HG03520 (cell line): ENCODE results near the gene ANKS1B.
"Not testable (repeated sequence)": the region's sequence is repeated elsewhere in the genome, so short reads cannot be mapped to it uniquely, and the experiment has no call there.

ENCODE experiments used
- ATAC-seq: cut with Tn5 transposase; IDR thresholded peaks from one replicate; pipeline ENCODE4 v1.9.1; 2021; ENCODE audit warnings: mild to moderate bottlenecking, moderate library complexity; ENCODE audit not compliant: unreplicated experiment

ANKS1B gene

DNA sequence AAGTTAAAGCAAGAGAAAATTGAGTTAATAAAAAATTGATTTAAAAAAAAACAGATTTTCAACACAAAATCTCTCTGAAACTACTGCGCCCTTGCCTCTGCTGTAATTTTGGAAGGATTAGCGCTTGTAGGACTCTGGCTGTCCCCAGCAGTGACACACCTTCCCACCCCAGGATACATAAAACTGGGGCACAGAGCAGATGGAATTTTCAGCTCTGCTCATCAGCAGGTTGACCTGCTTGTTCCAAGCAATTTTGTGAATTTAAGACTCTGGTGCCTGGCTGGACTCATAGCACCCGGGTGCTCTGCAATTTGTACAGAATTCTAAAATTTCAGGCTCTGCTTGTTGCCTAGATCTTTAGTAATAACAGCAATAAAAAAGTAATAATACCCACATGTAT lies 595.0 kb downstream of the ANKS1B start:
- ATAC-seq = no peak

DNA sequence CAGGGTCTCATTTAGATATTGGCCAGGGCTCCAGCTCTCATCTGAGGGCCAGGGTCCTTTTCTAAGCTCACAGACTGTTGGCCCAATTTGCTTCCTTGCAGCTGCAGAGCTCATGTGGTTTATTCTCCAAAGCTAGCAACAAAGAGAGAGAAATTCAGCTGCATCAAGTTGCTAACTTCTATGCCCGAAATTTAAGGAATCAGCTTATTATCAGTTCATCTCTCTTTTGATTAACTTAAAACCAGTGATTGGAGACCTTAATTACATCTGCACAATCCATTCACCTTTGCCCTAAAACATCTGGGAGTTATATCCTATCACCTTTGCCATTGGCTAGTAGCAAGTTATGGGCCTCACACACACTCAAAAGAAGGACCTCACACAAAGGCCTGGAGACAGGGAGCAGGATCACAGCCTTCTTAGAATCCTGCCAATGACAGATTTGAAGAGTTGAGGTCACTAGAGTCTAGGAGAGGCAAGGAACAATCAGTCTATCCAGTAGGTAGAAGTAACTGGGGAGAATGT lies 596.0 kb downstream of the ANKS1B start:
- no peak for ATAC-seq

DNA sequence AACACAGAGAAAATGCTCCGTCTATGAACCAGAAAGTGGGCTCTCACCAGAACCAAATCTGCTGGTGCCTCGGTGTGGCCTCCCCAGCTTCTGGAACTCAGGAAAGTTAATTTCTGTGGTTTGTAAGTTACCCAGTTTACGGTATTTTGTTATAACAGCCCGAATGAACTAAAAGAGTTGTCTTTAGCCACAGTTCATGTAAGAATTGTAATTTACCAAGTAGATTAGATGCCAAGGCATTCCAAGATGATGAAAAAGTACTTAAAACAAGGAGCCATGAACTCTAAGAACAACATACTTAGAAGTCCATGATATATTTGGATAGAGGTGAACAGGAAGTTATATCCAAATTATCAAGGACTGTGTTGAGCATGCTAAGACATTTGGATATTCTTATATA lies 597.1 kb downstream of the ANKS1B start:
- ATAC-seq = no peak

DNA sequence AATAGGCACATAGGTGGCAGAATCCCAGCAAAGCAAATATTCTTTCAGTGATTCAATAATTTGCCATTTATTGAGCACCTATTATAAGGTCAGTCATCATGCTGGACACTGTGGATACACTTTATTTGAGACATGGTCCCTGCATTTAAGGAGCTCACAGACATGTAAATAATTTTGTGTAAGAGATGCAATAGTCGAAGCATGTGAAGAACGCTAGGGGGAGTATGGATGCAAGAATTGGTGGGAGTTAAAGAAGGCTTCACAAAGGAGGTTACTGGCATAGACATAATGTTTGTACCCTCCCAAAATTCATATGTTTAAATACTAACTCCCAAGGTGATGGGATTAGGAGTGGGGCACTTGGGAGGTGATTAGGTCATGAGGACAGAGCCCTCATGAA lies 597.8 kb downstream of the ANKS1B start:
- ATAC-seq = peak; percentile 38

DNA sequence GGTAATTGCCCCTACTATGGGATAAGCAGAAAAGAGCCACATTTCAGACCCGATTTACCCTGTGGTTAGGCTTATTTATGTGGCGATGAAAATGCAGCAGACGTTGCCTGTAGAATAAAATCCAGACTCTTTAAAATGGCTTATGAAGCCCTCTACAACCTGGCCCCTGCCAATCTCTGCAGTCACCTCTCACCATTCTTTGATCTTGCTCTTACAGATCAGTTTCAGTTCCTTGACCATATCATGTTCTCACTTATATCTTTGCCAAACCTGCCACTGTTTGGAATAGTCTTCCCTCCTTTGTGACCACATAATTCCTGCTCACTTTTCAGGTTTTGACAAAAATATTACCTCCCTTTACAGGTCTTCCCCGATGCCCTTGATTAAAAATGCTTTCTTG lies 601.5 kb downstream of the ANKS1B start:
- no peak for ATAC-seq

DNA sequence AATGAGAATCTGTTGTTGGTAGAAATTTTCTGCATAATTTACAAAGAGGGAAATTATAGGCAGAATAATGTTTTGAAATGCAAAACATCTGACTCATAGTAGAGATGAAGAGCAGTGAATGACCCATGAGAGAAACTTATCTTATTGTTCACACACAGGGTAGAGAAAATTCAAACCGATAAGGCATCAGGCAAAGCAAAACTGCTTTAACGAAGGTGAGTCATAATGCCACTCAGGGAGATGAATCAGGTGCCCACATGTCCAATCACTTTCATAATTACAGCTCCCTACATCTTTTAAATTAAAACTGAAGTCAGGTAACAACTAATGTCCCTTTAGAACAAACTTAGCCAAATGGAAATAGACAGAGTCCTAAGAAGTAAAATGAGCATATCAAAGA lies 602.7 kb downstream of the ANKS1B start:
- ATAC-seq = peak; percentile 87

DNA sequence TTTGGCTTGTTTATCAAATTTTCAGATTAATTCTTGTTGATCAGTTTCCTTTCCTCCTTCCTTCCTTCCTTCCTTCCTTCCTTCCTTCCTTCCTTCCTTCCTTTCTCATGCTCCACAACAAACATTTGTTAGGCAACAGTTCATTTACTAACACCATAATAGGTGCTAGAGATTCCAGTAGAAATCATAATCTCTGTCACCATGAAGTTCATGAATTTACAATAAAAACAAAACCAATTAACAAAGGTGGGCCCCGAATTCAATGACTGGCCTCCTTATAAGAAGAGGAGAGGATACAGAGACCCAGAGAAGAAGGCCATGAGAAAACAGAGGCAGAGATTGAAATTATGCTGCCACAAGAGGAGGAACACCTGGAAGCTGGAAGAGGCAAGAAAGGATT lies 604.0 kb downstream of the ANKS1B start:
- no peak for ATAC-seq

DNA sequence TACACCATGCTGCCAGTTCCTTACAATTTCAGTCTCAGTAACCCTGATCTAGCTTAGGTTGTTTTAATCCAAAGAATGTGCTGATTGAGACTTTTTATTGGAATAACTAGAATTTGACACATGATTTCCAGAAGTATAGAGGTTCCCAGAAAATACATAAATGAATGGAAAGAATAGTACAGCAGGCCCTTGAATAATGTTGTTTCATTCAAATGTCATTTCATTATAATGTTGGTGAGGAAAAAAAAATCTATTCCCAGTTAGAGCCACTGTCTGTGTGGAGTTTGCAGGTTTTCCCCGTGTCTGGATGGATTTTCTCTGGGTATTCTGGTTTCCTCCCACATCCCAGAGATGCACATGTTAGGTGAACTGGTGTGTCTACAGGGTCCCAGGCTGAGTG lies 610.7 kb downstream of the ANKS1B start:
- no peak for ATAC-seq

DNA sequence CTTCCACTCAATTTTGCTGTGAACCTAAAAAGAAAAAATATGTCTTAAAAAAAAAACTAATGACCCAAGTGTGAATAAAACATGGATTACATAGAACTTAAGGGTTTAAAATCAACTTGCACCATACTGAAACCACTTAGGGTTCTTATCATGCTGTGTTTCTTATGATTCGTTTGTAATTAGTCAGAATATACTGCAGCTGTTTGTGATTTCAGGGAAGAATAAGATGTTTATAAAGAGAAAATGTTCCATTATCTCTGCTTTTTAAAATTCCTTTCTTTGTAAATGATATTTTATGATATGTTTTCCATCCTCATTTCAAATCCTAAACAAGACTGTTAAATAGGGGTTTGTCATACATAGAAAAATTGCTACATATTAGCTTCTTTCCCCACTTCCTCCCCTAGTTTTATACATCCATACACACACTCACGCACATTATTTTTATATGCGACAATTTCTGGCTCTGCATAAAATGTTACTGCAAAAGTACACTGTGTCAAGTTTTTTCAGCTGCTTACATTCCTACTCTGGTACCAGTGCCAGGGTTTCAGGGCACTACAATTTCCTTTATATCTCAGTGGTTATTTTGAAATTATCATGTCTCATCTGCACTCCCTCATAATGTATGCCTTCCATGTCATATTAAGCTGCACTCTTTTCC lies 612.3 kb downstream of the ANKS1B start:
- no peak for ATAC-seq

DNA sequence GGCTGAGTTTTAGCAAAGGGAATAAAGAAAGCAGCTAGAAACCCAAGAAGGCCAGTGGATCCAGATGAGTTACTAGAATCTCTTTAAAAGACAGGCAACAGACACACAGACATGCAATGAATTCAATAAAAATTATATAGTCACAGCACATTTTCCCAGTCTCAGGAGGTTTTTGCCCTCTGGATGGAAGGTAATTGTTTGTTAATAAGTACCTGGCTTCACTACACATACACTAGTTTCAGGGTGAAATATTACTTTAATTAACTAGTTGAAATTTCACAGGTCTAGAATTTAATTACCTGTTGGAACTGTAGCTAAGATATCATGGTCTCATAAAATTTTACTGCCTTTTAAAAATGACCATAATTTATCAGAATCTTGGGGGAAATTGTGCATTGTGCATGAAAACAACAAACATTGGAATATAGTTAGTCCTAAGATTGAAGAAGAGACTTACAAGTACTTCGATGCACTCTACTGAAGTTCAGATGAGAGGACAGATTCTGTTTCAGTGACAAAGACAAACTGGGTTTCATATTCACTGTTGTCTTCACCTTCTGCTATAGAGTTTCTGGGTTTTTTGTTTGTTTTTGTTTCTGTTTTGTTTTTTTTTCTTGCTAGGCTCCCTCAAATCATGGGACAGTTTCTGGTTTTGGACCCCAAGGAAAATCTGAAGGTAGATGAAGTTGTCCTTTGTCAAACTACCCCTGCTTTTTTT lies 614.2 kb downstream of the ANKS1B start:
- ATAC-seq = no peak

DNA sequence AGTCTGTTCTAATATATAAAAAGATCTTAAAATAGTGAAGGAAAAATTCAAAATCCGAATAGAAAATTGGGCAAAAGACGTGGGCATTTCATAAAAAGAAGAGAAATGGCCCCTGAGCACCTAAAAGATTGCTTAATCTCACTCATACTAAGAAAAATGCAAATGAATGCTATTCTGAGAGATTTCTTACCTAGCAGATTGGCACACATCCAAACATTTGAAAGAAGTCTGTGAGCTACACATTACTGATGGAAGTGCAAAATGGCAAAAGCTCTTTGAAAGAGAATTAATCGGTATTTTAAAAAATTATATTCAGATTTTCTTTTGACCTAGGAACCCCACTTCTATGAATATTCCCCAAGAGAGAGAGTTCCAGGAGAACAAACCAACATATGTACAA lies 617.6 kb downstream of the ANKS1B start:
- ATAC-seq = no peak

DNA sequence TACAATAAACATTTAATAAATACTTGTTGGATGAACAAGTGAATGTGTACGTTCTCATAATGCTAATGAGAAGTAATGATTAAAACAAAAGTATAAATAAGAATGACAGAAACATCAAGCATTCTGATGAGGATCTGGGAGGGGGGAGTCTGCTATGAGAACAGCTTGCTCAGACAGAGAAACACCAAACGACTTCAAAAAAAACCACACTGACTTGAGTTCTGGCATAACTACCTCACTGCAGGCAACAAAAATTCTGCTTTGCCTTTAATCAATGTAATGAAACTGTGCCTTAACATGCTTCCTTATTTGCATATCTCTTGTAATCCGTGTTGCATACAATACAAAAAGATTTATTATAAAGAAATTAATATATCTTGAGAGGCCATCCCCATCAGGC lies 632.5 kb downstream of the ANKS1B start:
- no peak for ATAC-seq

DNA sequence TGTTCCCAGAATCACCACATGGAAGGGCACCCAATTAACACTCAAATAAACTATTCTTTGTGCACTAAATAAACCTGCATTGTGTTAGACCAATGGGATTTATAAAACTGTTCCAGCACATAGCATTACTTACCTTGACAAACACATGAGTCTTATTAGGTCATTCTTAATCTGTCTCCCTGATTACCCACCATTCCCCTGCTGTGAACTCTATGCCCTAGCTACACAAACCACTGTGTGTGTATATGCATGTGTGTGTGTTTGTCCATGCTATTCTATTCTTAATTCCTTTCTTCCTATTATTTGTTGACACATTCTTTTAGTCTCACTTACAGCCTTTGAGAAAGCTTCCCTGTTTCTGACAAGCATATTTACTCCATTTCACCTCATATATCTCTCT lies 640.8 kb downstream of the ANKS1B start:
- ATAC-seq = no peak

DNA sequence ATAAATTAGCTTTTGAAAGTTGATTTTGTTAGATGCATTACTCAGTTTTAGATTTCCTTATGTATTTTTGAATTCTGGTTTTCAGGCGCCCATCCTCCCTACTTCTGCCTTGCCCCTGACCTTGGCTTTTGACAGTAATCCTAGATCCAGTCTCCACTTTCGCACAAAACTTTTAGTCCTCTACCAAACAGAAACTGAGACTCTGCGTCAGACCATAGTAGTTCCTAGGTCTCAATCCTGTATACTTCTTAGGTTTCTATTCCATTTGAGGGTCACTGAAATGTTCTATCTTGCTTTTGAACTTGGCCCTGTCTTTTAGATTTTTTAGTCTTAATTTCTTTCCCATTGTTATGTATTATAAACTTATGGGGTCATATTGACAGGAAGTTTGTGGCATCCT lies 645.1 kb downstream of the ANKS1B start:
- no peak for ATAC-seq

DNA sequence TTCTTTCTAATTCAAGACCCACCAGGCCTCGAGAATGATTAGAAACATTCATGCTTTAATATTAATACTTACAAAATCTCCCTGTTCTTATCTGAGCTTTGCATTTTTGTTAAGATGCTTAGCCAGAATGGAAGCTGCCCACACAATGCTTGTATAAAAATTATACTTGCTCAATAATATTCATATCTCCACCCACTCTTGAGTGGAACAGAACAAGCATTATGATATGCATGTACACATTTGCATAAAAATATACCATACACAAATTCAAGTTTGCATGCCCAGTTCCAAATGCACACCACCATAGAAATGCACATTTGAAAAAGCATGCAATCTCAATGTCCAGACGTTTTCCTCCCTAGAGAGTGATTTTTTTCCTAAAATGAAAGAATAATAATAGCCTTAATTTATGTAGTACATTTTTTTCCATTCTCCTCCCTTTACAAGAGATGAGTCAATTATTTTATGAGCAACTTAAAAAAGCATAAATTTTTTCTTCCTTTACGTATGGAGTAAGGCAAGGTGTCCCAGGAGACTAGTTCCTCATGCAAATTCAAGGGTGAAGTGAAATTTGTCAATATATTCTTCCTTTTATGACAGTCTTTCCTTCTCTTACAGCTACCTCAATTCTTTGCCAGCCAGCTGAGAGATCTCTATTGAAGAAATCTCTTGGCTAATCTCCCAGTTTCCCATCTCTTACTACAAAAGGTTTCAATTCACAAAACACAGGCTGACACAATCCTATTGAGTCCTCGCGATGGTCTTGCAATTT lies 650.3 kb downstream of the ANKS1B start:
- ATAC-seq = no peak

DNA sequence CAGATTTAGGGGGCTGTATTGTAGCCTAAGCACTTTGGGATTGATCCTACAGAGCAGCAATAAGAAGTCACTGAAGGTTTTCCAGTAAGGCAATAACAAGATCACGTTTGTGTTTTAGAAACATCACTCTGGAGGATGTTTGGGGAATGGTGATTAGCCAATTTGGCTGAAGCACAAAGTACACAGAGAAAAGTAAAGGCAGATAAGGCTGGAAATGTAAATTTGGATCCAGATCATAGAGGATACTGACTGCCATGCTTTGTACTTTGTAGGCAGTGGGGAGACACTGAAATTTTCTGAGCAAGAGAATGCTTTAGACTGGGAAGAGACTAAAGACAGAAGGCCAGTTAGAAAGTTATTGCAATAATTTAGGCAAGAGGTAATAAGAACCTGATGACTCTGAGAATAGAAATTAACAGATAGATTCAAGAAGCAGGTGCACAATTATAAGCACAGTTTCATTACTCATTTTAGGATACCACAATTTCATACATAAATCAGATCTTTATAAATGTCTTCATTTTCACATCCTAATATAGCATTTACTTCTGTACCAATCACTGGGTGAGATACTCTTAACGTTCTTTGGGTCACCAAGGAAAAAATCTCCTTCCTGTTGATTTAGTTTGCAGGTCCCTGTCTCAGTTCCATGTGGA lies 651.7 kb downstream of the ANKS1B start:
- ATAC-seq = peak; percentile 61

DNA sequence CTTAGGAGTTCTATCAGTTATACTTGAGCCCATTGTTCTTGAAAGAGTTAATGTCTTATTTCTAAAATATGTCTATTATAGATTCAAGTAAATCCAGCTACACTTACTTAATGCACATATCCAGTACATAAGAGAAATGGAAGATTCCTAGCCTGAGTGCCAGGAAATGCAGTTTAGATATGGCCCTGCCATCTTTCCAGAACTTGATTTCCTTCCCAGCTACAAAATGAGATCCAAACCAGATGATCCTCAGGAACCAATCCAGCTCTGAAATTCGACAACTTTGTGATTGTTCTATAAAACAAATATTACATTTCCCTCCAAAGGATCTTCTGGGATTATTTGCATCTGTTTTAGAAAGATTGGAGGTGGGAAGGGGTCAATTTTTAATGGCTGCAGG lies 654.5 kb downstream of the ANKS1B start:
- ATAC-seq = no peak

DNA sequence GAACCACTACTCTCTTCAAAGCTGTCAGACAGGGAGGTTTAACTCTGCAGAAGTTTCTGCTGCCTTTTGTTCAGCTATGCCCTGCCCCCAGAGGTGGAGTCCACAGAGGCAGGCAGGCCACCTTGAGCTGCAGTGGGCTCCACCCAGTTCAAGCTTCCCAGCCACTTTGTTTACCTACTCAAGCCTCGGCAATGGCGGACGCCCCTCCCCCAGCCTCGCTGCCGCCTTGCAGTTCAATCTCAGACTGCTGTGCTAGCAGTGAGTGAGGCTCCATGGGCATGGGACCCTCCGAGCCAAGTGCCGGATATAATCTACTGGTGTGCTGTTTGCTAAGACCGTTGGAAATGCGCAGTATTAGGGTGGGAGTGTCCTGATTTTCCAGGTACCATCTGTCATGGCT lies 663.5 kb downstream of the ANKS1B start:
- not testable (repeated sequence) for ATAC-seq

DNA sequence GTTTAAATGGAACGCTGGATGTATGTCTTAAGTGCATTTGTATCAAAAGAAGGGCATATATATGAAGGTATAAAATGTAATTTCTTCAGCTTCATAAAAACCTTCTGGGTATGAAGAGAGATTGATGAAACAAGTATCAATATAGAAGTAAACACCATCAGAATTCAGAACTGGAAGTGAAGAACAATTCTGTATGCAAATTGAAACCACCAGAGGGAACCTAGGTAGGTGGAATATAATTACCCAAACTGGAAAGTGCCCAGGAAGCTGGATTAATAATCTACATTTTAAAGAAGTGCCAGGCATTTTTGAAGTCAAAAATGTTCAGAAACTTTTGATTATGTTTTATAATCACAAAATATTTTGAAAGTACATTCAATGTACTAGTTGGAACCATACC lies 673.4 kb downstream of the ANKS1B start:
- ATAC-seq = no peak

DNA sequence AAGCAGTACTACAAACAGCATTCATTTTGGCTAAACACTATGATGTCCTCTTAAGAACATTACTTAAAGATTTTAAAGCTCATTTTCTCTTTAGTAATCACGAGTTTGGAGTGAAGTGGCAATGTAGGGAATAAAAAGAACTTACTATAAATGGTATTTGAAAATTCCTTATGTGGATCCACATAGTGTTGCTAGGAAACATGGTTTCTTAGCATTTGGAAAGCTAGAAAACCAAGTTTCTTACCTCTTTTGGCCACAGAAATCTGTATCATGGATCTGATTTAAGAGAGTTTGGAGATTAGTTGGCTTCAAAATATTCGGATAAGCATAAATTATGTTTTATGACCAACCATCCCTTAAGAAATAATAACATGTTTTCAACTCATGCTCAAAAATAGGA lies 674.9 kb downstream of the ANKS1B start:
- ATAC-seq = no peak

DNA sequence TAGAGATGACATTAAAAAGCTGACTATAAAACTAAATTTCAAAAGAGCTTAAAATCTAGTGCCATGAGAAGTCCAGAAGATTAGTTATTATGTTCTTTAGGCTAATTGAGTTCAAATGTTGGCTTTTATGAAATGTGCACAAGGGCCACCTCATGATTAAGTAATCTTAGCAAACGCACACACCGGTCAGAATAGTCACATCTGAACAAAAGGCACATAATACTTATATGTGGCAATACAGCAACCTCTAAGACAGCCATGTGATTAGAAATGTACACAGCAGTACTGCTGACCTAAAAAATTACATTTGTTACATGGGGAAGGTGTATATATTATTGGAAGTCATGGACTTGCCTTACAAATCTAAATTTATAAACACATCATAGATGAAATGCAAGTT lies 681.9 kb downstream of the ANKS1B start:
- no peak for ATAC-seq
